Adrenal gland (tissue), 5 donors: Measurements from ENCODE around the gene RUVBL2.

ENCODE experiments used
- CTCF ChIP-seq, 6 experiments: fragments of 450-650 bp in 4 of 6; fragments of 200-600 bp in 2 of 6; sonication (generic) in 1 of 6; IDR thresholded peaks; 1 replicate in 5 of 6; 2 replicates in 1 of 6; pipeline versions ENCODE4 v1.5.1 to v1.8.0; 2016 to 2021; ENCODE audit warnings: antibody characterized with exemption in 6 of 6, mild to moderate bottlenecking in 2 of 6, moderate library complexity in 1 of 6
- POLR2A ChIP-seq, 2 donors: fragments of 450-650 bp; IDR thresholded peaks; one replicate each; pipeline ENCODE4 v1.6.1; 2017; ENCODE audit warnings: antibody characterized with exemption in 2 of 2, mild to moderate bottlenecking in 2 of 2, moderate library complexity in 1 of 2
- donor health status: DM: no; HTN: no; CAD: no.

GRCh38 chr19:48991011-48991609, 2.6 kb upstream of the RUVBL2 start:
- TF ChIP-seq CTCF (IDR thresholded peaks at IDR 0.05) (no peak), POLR2A (IDR thresholded peaks at IDR 0.05) (no peak)
